Body of pancreas (tissue), 4 donors: ENCODE measurements around the gene TBC1D17. TPM values are rescaled to one million over a fixed set of nuclear protein-coding genes. Genes with fewer than 3 reads are reported as not detected.

Source experiments
- ATAC-seq: fragments of 150-250 bp; one replicate; pipeline ENCODE4 v1.9.1; 2016
- DNase-seq, 4 donors: peaks; one replicate each; pipeline ENCODE4 v3.0.0-alpha.2; 2019
- H3K27ac ChIP-seq, 4 donors: fragments of 200-600 bp; sonication (generic); 1 replicate in 3 of 4; 2 replicates in 1 of 4; pipeline versions ENCODE4 v1.5.1 to v1.6.1; 2016 to 2019; ENCODE audit warnings: mild to moderate bottlenecking in 1 of 4, mixed read lengths in 1 of 4, moderate library complexity in 1 of 4
- H3K27me3 ChIP-seq, 2 donors: fragments of 200-600 bp; sonication (generic); one replicate each; pipeline ENCODE4 v1.6.0; 2016; ENCODE audit warnings: mild to moderate bottlenecking in 1 of 2
- H3K36me3 ChIP-seq, 2 donors: fragments of 200-600 bp; sonication (generic); replicated peaks in 1 of 2; 2 replicates each; pipeline ENCODE4 v1.5.1; 2016; ENCODE audit warnings: low read depth in 2 of 2; ENCODE audit not compliant: insufficient read depth in 1 of 2
- H3K4me1 ChIP-seq: fragments of 200-600 bp; sonication (generic); one replicate; pipeline ENCODE4 v1.6.0; 2016
- H3K4me3 ChIP-seq, 2 donors: fragments of 200-600 bp; sonication (generic); 1 replicate in 1 of 2; 2 replicates in 1 of 2; pipeline ENCODE4 v1.5.1; 2016 to 2019
- H3K9me3 ChIP-seq, 3 donors: fragments of 200-600 bp; sonication (generic); 1 replicate in 2 of 3; 2 replicates in 1 of 3; pipeline ENCODE4 v1.5.1; 2016
- POLR2A ChIP-seq, 3 donors: fragments of 450-650 bp; IDR thresholded peaks; one replicate each; pipeline ENCODE4 v1.6.1; 2016; ENCODE audit warnings: antibody characterized with exemption in 3 of 3, mild to moderate bottlenecking in 2 of 3
- WGBS, 2 donors: methylation state at CpG; one replicate each; pipeline ENCODE4 v1.1.5; 2017; 5-methylcytosine and 5-hydroxymethylcytosine counted together
- intact Hi-C: fragments of 100-400 bp; cut with DNase I; formaldehyde crosslinking; loops from one replicate; pipeline ENCODE4 v1.15.1; 2023
- total RNA-seq, 2 donors: library from RNA; depleted of rRNA; stranded (reverse); fragments of >200 nt; gene quantifications; one replicate each; pipeline ENCODE4 v1.1.0, GENCODE V29; 2016
- TF ChIP-seq, protein P1 (sequence below), 7 experiments: fragments of 450-650 bp in 4 of 7; fragments of 200-600 bp in 3 of 7; sonication (generic) in 3 of 7; IDR thresholded peaks; one replicate each; pipeline ENCODE4 v1.5.1; 2016 to 2019; ENCODE audit warnings: antibody characterized with exemption in 7 of 7

TBC1D17 gene
- total RNA-seq, 2 donors from 2014 or later, result 25.9 to 37.6 TPM

DNA sequence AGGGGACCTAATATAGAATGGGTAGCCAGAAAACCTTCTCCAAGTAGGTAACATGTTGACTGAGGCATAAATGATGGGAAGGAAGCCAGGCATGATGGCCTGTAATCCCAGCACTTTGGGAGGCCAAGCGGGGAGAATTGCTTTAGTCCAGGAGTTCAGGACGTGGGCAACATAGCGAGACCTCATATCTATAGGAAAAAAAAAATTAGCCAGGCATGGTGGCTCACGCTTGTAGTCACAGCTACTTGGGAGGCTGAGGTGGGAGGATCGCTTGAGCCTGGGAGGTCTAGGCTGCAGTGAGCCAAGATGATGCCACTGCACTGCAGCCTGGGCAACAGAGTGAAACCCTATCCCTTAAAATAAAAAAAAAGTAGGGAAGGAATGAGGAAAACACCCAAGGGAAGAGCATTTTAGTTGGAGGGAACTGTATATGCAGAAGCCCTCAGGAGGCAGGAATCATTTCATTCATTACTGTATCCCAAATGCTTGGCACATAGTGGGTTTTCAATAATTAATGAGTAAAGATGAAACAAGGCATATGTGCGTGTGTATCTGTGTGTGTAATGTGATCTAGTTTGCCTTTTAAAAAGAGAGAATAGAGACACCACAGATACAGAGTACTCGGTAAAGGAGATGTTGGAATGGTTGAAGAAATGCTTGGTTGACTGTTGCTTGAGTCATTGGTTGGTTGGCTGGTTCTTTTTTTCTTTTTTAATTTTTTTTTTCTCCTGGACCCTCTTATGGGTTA lies 54.0 kb downstream of the TBC1D17 start:
- DNase-seq, result no peak
- Histone ChIP-seq H3K4me1 (peaks cover 22% of the 10 kb centered on the region), H3K27ac (no peak overlapping the region), H3K9me3 (no peaks in the 10 kb centered on the region), H3K27me3 (no peaks in the 10 kb centered on the region), H3K36me3 (no peaks in the 10 kb centered on the region), H3K4me3 (no peak overlapping the region)
- 91 to 92% methylated on average over 7 of the region's 7 CpGs for WGBS, 2 donors
- TF ChIP-seq POLR2A (IDR thresholded peaks at IDR 0.05), result no peak
- TF ChIP-seq, protein P1, sequence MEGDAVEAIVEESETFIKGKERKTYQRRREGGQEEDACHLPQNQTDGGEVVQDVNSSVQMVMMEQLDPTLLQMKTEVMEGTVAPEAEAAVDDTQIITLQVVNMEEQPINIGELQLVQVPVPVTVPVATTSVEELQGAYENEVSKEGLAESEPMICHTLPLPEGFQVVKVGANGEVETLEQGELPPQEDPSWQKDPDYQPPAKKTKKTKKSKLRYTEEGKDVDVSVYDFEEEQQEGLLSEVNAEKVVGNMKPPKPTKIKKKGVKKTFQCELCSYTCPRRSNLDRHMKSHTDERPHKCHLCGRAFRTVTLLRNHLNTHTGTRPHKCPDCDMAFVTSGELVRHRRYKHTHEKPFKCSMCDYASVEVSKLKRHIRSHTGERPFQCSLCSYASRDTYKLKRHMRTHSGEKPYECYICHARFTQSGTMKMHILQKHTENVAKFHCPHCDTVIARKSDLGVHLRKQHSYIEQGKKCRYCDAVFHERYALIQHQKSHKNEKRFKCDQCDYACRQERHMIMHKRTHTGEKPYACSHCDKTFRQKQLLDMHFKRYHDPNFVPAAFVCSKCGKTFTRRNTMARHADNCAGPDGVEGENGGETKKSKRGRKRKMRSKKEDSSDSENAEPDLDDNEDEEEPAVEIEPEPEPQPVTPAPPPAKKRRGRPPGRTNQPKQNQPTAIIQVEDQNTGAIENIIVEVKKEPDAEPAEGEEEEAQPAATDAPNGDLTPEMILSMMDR (IDR thresholded peaks at IDR 0.05), result no peak
- ATAC-seq, result no peak
- intact Hi-C loops, result loop anchor here (5.0 kb wide), 1 partner anchor 46 kb away; no protein-coding TSS in a partner anchor

DNA sequence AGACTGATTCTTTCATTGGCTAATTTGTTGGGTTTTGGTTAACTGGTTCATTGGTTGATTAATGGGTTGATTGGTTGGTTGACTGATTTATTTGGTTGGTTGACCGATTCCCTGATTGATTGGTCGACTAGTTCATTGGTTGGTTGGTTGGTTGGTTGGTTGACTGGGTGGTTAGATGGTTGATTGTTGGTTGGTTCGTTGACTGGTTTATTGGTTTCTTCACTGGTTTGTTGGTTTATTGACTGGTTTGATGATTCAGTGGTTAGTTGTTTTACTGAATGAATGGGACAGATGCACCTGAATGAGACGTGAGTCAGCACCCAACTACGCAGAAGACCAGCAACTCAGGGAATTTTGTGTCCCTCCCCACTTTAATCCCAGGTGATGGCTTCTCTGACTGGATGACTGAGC lies 54.5 kb downstream of the TBC1D17 start:
- Histone ChIP-seq H3K4me1 (peaks cover 22% of the 10 kb centered on the region), H3K27ac (no peak overlapping the region), H3K4me3 (no peak overlapping the region), H3K9me3 (no peaks in the 10 kb centered on the region), H3K36me3 (no peaks in the 10 kb centered on the region), H3K27me3 (no peaks in the 10 kb centered on the region)
- 87 to 96% methylated on average over 5 of the region's 5 CpGs for WGBS, 2 donors
- DNase-seq (no peak), ATAC-seq (no peak)
- intact Hi-C loops, result loop anchor here (5.0 kb wide), 1 partner anchor 45 kb away; no protein-coding TSS in a partner anchor
- TF ChIP-seq, protein P1 (IDR thresholded peaks at IDR 0.05), result no peak
- TF ChIP-seq POLR2A (IDR thresholded peaks at IDR 0.05), result no peak

DNA sequence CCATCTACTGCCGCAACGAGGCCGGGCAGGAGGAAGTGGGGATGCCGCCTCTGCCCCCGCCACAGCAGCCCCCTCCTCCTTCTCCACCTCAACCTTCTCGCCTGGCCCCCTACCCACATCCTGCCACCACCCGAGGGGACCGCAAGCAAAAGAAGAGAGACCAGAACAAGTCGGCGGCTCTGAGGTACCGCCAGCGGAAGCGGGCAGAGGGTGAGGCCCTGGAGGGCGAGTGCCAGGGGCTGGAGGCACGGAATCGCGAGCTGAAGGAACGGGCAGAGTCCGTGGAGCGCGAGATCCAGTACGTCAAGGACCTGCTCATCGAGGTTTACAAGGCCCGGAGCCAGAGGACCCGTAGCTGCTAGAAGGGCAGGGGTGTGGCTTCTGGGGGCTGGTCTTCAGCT lies 55.2 kb downstream of the TBC1D17 start:
- H3K4me1 ChIP-seq, result peaks cover 21% of the 10 kb centered on the region
- intact Hi-C loops, result loop anchor here (5.0 kb wide), 1 partner anchor 45 kb away; no protein-coding TSS in a partner anchor
- no peaks in the 10 kb centered on the region for H3K27me3 ChIP-seq
- H3K9me3 ChIP-seq, result no peaks in the 10 kb centered on the region
- H3K27ac ChIP-seq, result no peak overlapping the region
- H3K4me3 ChIP-seq, result no peak overlapping the region
- no peaks in the 10 kb centered on the region for H3K36me3 ChIP-seq
- ATAC-seq, result no peak
- WGBS, 2 donors, result 81 to 94% methylated on average over 23 to 25 of the region's 25 CpGs
- TF ChIP-seq POLR2A (IDR thresholded peaks at IDR 0.05), result no peak
- TF ChIP-seq, protein P1 (IDR thresholded peaks at IDR 0.05), result no peak
- DNase-seq, result no peak

DNA sequence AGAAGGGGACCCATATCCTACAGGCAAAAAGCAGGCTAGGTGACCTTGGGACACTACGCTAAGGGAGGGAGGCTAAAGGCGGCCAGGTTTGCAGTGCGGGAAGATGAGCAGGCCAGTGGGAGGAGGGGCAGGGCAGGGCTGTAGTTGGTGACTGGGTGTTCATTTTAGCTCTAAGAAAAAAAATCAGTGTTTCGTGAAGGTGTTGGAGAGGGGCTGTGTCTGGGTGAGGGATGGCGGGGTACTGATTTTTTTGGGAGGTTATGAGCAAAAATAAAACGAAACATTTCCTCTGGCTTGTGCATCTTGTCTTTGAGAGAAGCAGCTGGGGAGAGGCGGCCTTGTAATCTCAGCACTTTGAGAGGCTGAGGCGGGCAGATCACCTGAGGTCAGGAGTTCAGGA lies 56.1 kb downstream of the TBC1D17 start:
- Histone ChIP-seq H3K27me3 (no peaks in the 10 kb centered on the region), H3K9me3 (no peaks in the 10 kb centered on the region), H3K4me1 (peaks cover 21% of the 10 kb centered on the region), H3K27ac (no peak overlapping the region), H3K36me3 (no peaks in the 10 kb centered on the region), H3K4me3 (no peak overlapping the region)
- TF ChIP-seq POLR2A (IDR thresholded peaks at IDR 0.05), result no peak
- TF ChIP-seq, protein P1 (IDR thresholded peaks at IDR 0.05), result no peak
- ATAC-seq, result no peak
- intact Hi-C loops, result loop anchor here (5.0 kb wide), 1 partner anchor 44 kb away; no protein-coding TSS in a partner anchor
- 77 to 84% methylated on average over 7 to 8 of the region's 8 CpGs for WGBS, 2 donors
- no peak for DNase-seq

DNA sequence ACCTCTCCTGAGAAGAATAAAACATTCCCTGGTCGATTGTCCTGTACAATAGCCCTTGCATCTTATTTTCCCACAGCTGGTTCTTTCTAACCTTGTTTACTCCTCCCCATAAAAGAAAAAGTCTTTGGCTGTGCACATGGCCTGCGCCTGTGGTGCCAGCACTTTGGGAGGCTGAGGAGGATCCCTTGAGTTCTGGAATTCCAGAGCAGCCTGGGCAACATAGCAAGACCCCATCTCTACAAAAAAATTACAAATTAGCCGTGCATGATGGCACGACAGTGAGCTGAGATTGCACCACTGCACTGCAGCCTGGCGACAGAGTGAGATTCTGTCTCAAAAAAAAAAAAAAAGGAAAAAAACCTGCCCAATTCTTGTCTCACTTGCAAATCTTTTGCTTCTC lies 59.0 kb downstream of the TBC1D17 start:
- Histone ChIP-seq H3K27me3 (no peaks in the 10 kb centered on the region), H3K27ac (no peak overlapping the region), H3K9me3 (no peaks in the 10 kb centered on the region), H3K4me3 (no peak overlapping the region), H3K4me1 (peaks cover 37% of the 10 kb centered on the region), H3K36me3 (no peaks in the 10 kb centered on the region)
- DNase-seq (no peak), ATAC-seq (no peak)
- WGBS, 2 donors, result 61 to 74% methylated on average over 5 of the region's 5 CpGs
- intact Hi-C loops, result no loop called here
- TF ChIP-seq, protein P1 (IDR thresholded peaks at IDR 0.05), result no peak
- no peak for TF ChIP-seq POLR2A (IDR thresholded peaks at IDR 0.05)
